HG03039 (cell line): ENCODE results near the gene JAG2.
"Not testable (repeated sequence)": the region's sequence is repeated elsewhere in the genome, so short reads cannot be mapped to it uniquely, and the experiment has no call there.

ENCODE experiments used
- ATAC-seq: cut with Tn5 transposase; IDR thresholded peaks from one replicate; pipeline ENCODE4 v1.9.1; 2021; ENCODE audit warnings: mild to moderate bottlenecking, moderate library complexity; ENCODE audit not compliant: unreplicated experiment

The JAG2 gene

DNA sequence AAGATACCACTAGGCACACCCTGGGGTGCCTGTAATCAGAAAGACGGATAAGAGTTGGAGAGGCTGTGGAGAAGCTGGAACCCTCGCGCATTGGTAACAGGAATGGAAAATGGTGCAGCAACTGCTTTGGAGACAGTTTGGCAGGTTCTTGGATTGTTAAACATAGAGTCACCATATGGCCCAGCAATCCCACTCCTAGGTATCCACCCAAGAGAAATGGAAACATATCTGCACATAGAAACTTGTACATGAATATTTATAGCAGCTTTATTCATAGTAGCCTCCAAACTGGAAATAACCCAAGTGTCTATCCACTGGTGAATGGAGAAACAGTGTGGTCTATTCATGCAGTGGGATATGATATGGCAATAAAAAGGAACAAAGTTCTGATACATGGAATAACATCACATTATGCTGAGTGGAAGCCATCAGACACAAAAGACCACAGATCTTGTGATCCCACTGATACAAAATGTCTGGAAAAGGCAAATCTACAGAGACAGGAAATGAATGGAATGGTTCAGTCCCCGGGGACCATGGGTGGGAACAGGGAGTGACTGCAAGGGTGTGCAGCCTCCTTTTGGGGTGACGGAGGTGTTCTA, 45.4 kb downstream of the JAG2 start:
- no peak for ATAC-seq

DNA sequence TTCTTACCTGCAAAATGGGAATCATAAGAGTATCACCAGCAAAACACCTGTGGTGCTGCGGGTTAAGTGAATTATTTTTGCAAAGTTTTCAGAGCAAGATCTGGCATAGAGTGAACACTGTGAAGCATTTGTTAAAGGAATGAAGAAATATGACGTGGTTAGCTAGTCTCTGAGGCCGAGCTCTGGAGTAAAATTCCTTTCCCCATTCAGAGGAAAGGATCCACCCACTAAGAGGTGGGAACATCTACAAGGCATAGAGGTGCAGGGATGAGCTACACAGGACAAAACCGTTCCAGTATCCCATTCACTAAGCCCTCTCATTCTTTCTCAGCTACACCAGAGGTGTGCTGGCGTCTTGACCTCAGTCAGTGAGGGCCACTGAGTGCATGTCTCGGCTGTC, 48.5 kb downstream of the JAG2 start:
- no peak for ATAC-seq

DNA sequence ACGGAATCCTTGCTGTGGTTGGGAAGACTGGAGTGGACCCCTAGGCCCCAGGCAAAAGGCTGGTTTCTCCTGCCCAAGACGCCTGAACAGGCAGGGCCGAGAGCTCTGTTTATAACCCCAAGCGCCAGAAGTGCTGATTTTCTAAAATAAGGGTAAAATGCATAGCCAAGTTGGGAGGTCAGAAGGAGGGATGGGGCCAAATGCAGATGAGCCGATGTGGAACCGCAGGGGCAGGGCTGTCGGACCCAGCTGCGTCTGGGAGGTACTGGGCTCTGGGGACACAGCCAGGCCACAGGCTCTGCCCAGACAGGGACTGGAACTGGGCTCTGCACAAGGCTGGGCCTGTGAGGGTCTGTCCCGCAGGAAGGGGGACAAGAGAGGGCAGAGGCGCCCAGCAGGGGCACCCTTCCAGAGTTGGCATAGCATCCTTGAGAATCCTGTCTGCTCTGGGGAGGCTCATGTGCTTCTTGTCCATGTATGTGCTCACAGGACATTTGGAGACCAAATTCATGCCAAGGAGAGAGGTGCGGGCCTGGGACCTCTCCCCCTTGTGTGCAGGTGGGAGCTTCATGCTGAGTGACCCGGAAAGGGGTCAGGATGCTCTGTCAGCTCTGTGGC, 49.1 kb downstream of the JAG2 start:
- no peak for ATAC-seq

DNA sequence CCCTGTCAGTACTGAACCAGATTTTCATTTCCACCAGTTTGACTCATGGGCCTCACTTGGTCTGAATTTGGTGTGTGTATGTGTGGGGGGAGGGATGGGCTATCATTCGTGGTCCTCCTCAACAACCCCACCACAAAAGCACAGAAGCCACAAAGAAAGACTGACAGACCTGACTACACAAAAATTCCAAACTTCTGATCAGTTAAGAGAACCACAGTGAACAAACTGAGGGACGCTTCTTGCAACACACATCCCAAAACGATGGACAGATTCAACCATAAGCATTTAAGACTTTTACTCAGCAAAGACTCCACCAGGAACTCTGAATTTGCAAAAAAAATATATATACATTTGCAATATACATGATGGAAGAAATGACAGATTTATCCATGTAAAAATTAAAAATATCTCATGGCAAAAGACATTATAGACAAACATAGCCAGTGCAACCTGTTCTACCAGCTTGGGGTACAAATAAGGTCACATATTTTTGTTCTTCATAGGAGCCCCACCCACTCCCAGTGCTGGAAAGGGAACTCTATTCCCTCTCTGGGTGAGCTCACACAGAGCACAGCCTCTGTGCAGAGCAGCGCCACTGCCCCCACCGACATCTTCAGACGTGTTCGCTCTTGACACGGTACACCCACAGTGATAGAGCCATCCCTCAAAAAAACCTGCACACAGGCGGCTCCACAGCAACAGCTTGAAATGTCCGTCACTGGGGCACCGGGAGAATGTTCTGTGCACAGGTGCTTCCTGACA, 49.7 kb downstream of the JAG2 start:
- no peak for ATAC-seq

DNA sequence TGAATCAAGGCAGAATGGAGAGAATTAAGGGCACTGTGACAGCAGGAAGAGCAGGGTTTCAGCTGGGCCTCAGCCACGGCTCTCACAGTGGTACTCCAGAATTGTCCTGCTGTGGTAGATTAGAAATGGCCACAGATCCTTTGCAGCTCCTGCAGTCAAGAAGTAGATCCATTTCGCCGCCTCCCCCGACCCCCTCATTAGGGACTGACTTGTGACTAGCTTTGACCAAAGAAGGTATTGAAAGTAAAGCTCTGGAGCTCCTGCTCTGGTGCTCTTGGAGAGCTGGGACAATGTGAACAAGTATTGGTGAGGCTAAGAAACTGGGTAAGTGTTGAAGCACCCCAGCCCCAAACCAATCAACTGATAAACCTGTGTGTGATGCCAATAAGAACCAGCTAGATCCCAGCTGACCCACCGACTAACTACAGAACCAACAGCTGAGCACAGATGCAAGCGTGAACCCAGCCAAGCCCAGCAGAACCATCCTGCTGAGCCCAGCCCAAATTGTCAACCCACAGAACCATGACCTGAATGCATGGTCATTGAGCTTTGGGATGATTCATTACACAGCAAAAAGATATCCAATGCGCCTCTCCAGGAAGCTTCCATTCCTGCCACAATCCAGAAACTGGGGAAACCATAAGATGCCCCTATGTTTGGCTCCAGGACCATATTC, 50.7 kb downstream of the JAG2 start:
- no peak for ATAC-seq

DNA sequence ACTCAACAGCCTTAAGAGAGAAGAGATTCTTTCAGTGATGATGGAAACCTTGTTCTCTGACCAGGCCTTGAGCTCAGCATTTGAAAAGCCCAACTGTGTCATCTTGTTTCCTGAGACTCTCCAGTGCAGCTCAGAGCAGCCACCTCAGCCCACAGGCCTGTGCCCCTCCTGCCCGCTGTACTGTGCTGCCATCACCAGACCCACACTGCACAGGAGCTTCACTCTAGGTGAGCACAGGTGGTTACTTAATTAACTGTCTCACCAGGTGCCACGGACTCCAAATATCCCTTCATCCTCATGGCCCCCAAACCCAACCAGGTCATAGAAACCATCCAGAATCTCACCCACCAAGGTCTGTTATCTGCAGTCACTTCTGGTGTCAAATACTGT, 51.3 kb downstream of the JAG2 start:
- ATAC-seq: no peak

DNA sequence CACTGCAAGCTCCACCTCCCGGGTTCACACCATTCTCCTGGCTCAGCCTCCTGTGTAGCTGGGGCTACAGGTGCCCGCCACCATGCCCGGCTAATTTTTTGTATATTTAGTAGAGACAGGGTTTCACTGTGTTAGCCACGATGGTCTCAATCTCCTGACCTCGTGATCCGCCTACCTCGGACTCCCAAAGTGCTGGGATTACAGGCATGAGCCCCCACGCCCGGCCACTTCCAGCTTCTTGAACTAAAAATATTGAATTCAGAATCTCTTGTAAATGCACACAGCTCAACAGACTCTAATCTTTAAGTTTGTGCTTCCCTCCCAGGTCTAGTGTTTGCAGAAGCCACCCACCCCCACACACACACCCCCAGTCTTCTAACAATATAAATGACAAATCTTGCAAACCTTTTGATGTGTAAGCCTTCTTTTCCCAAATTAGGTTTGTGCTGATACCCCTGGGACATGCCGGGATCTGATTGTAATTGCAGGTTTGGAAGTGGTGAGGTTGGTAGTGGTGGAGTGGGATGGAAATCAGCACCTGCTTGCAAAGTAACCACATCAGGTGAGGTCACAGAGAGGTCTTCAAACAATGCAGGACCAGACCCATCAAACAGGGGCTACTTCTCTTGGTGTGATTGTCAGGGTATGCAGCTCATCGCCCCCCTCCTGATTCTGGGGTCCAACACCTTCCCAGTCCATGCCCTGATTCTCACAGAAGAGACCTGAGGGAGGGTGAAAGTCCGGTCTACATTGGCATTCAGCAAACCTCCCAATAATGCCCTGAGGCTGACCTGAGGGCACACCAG, 51.9 kb downstream of the JAG2 start:
- ATAC-seq: no peak

DNA sequence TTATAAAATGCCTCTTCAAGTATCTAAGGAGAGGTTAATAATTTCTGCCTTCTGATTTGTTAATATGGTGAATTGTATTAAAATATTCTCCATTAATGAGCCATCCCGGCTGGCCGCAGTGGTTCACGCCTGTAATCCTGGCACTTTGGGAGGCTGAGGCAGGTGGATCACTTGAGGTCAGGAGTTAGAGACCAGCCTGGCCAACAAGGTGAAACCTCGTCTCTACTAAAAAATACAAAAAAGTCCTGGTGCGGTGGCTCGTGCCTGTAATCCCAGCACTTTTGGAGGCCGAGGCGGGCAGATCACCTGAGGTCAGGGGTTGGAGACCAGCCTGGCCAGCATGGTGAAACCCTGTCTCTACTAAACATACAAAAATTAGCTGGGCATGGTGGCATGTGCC, 59.3 kb downstream of the JAG2 start:
- ATAC-seq: not testable (repeated sequence)

DNA sequence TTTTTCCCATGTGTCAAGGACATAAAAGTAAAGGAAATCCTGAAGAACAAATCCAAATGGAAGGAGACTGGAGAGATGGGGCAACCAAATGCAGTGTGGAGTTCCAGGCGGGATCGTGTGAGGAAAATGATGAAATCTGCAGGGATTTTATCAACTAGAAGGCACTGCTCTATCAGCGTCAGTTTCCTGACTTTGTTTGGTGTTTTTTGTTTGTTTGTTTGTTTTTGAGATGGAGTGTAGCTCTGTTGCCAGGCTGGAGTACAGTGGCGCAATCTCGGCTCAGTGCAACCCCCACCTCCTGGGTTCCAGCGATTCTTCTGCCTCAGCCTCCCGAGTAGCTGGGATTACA, 60.1 kb downstream of the JAG2 start:
- no peak for ATAC-seq

DNA sequence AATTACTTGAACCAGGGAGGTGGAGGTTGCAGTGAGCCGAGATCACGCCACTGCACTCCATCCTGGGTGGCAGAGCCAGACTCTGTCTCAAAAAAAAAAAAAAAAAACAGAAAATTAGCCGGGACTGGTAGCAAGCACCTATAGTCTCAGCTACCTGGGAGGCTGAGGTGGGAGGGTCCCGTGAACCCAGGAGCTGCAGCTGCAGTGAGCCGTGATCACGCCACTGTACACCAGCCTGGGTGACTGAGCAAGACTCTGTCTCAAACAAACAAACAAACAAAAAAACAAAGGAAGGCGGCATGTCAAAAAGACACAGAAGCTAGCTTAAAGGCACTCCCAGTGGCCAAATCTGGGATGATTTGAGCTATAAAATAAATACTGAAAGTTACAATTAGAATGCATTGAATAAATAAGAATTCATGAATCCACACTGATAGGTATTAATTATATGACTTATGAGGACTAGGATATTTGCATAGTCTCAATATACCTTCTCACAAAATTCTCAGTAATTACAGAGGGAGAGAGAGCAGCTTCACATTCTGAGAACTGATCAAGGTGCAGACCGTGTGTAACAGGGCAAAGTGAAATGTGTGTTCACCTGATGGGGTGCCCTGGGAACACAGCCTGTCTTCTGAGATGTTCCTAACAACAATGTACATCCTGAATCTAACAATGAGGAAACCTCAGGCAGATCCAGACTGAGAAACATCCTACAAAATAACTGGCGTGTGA, 60.6 kb downstream of the JAG2 start:
- ATAC-seq: no peak

DNA sequence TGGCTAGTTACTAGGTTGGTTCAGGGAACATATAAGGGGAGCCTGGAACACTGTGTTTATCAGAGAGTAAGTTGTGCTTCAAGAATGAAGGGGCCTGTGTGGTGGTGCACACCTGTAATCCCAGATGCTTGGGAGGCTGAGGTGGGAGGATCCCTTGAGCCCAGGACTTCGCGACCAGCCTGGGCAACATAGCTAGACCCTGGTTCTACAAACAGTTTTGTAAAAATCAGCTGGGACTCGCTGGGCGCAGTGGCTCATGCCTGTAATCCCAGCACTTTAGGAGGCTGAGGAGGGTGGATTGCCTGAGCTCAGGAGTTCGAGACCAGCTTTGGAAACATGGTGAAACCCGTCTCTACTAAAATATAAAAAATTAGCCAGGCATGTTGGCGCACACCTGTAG, 61.2 kb downstream of the JAG2 start:
- ATAC-seq: no peak

DNA sequence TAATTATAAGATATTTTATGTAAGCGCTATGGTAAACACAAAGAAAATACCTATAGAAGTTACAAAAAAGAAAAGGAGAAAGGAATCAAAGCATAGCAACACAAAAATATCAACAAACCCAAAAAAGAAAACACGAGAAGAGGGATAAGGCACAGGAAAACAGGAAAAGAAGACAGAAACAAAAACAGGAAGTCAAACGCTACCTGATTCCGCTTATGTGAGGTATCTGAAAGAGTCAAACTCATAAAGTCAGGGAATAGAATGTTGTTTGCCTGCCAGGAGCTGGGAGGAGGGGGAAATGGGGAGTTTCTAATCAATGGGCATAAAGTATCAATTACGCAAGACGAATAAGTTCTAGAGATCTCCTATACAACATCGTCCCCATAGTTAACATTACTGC, 63.4 kb downstream of the JAG2 start:
- ATAC-seq: no peak

DNA sequence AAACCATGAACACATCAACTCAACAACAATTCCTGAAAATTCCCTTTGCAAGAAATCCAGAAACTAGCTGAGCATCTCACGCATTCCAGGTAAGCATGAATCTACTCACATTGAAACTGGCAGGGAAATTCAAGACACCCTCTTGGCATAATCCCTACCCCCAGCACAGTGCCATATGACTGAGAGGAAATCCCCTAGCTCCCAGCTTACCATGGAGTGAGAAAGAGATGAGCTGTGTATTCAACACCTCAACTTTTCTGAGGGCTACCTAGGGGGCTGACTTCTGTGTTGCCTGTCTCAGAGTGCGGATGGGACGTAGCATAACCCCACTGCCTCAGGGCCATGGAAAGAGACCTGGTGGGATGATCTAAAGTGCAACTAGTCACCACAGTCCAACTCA, 65.7 kb downstream of the JAG2 start:
- ATAC-seq: no peak

DNA sequence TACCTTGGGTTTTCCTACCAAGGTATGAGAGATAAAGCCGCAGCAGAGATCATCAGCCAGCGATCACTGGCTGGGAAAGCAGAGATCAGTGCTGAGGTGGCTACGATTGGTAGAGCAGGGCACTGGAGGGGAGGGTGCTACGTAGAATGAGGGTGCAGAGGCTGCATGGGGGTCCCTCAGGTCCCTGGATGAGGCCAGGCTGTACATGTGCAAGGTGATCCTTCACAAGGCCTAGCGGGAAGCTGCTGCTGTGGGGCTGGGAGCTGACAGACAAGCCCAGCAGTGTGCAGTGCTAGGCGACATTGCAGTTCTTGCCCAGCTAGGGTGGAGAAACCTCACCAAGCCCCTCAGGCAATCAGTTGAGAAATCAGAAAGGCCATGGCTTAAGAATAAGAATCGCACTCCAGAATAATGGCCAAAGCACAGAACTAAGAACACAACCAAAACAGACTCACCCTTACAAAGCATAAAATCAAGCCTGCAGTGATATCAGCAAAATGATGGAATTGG, 66.2 kb downstream of the JAG2 start:
- no peak for ATAC-seq

DNA sequence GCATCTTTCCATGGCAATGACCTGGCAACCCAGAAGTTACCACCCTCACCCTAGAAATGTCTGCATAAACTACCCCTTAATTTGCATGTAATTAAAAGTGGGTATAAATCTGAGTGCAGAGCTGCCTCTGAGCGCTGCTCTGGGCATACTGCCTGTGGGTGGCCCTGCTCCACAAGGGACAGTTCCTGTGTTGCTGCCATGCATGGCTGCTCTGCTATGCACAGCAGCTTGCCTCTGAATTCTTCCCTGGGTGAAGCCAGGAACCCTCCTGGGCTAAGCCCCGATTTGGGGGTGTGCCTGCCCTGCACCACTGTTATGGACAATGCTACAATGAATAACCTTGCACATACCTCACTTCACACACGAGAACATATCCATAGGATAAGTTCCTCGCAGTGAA, 67.7 kb downstream of the JAG2 start:
- ATAC-seq: no peak

DNA sequence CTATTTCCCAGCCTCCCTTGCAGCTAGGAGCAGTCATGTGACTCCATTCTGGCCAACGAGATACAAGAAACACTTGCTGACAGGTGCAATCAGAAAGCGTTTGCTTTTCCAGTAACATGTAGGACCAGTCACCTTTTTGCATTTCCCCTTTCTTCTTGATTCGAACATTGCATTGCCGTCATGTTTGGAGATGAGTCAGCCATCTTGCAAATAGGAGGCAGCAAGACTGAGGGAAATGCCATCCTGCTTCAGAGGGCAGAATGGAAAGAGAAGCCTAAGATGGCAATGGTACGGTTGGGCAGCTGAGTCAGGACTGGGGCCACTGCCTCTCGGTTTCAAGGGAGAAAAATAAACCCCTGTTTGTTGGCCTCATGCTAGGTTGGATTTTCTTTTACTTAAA, 68.8 kb downstream of the JAG2 start:
- ATAC-seq: no peak

DNA sequence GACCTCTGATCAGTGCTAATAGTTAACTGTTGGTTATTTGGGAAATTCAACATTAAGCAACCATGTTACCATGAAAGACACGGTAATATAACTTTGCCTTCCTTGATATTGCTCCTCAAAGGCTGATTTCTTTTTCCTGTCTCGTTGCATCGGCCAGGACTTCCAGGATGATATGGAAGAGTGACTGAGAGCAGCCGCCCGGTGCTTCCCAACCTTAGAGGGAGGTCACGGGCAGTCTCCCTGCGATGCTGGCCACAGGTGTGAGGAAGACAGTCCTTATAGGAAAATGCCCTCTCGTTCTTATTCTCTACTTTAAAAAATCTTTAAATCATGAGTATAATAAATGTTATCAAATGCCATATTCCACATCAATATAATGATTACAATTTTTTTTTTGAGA, 70.3 kb downstream of the JAG2 start:
- ATAC-seq: no peak

DNA sequence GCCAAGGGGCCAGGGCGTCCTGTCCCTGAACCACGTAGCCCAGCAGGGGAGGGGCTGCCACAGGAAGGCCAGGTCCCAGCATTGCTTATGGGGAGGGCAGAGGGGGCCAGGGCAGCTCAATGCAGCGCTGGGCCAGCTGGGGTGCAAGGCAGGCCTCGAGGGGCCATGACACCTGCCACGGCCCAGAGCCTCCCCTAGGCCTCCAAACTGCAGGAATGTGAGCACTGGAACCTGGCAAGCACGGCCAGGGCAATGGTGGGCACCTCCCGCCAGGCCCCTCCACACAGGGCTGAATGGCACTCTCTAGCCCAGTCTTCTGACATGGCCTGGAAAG, 70.8 kb downstream of the JAG2 start:
- no peak for ATAC-seq

DNA sequence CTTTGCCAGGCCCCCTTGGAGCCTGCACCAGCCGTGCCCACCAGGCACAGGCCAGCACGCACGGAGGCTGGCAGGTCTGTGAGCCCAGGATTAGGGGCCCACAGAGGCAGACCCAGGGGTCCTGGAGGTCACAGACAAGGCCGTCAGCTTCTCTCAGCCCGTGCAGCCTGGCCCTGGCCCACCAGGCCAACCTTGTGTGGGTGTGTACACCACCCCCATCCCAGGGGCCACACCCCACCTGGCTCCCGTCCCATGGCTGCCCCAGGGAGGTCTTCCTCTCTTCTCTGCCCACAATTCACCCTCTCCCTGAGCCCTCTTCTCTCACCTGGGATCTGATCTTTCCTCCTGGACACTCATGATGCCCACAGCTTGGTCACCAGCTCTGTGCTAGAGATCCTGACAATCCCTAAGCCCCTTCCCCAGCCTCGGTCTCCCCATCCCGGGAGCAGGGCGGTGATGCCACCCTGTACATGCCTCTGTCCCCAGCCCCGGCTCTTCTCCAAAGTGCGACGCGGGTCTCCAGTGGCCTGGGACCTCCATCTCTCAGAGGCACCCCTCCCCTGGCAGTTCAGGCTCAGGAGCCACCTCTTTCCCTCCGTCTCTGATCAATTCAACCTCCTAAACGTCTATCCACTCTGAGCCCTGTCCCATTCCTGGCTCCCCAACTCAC, 72.2 kb downstream of the JAG2 start:
- no peak for ATAC-seq

DNA sequence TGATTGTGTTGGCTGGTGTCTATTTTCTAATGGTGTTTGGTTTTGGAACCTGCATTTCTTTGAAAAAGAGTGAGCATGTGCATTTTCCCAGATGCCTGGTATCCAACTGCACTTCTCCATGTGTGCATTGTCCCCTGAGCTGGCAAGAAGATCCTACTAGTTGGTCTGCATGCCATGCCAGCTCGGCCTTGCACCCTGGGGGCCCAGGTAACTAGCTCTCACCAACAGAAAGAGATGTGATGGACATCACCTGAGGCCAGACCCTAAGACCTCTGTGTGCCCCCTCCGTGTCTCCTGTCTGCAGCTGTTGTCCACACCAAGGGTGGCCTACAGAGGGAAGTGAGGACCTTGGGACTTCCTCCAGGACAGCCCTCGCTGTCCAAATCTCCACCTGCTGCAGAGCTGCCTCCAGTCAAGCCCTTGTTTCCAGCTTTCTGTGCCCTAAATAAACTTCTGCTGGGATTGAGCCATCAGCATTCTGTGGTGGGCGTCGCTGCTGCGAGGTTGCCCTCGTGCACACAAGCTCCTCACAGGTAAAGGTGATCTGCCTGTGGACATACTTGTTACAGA, 73.3 kb downstream of the JAG2 start:
- ATAC-seq: no peak
